ENCODE measurements around the gene MYL6.
"Not testable (repeated sequence)": the region's sequence is repeated elsewhere in the genome, so short reads cannot be mapped to it uniquely, and the experiment has no call there.

Gene MYL6

GRCh38 chr12:56189099-56189917 lies 31.1 kb downstream of the MYL6 start, which contains the start of gene SMARCC2:
SMARCC2 (minus strand) TSS chr12:56189483; CDS start chr12:56189461, 22 bp downstream.
- peak; percentile 68 to 83 (median 75) for DNase-seq (ENCODE audit: low read depth in 3 of 3)

- peak; percentile 81 to 91 (median 91) for DNase-seq (ENCODE audit: low read depth in 3 of 3)
Observed at GRCh38 chr12:56189918-56190694, 31.9 kb downstream of the MYL6 start.

GRCh38 chr12:56190695-56191155 lies 32.6 kb downstream of the MYL6 start:
- DNase-seq (ENCODE audit: low read depth in 3 of 3): no peak

- no peak for DNase-seq (ENCODE audit: low read depth in 3 of 3)
Observed at GRCh38 chr12:56192582-56192981, 34.4 kb downstream of the MYL6 start.

- DNase-seq (ENCODE audit: low read depth in 3 of 3): peak; percentile 47 to 78 (median 60)
Observed at GRCh38 chr12:56193025-56193578, 34.9 kb downstream of the MYL6 start.

- DNase-seq (ENCODE audit: low read depth in 3 of 3): not testable (repeated sequence)
Observed at GRCh38 chr12:56196818-56197550, 38.8 kb downstream of the MYL6 start.

GRCh38 chr12:56197921-56198635 lies 39.9 kb downstream of the MYL6 start:
- DNase-seq (ENCODE audit: low read depth in 3 of 3): no peak

GRCh38 chr12:56198836-56199235 lies 40.7 kb downstream of the MYL6 start:
- DNase-seq (ENCODE audit: low read depth in 3 of 3): no peak

GRCh38 chr12:56202366-56202765 lies 44.2 kb downstream of the MYL6 start:
- DNase-seq (ENCODE audit: low read depth in 3 of 3): no peak

- DNase-seq (ENCODE audit: low read depth in 3 of 3): no peak
Observed at GRCh38 chr12:56202838-56203237, 44.7 kb downstream of the MYL6 start.

- DNase-seq (ENCODE audit: low read depth in 3 of 3): no peak
Observed at GRCh38 chr12:56204275-56204674, 46.1 kb downstream of the MYL6 start.

GRCh38 chr12:56205445-56205844 lies 47.3 kb downstream of the MYL6 start:
- no peak for DNase-seq (ENCODE audit: low read depth in 3 of 3)

GRCh38 chr12:56206452-56207166 lies 48.5 kb downstream of the MYL6 start:
- DNase-seq (ENCODE audit: low read depth in 3 of 3): peak in 1 of 3 experiments; percentile 33

GRCh38 chr12:56208006-56208405 lies 49.8 kb downstream of the MYL6 start:
- DNase-seq (ENCODE audit: low read depth in 3 of 3): no peak
